Hepatic stellate cell (primary cell): ENCODE data around the gene TLX2.
"Not testable (repeated sequence)": the region's sequence is repeated elsewhere in the genome, so short reads cannot be mapped to it uniquely, and the experiment has no call there.

Experiments used
- DNase-seq: peaks from one replicate; pipeline ENCODE4 v3.0.0; 2011; ENCODE audit warnings: low spot score

The TLX2 gene

DNA sequence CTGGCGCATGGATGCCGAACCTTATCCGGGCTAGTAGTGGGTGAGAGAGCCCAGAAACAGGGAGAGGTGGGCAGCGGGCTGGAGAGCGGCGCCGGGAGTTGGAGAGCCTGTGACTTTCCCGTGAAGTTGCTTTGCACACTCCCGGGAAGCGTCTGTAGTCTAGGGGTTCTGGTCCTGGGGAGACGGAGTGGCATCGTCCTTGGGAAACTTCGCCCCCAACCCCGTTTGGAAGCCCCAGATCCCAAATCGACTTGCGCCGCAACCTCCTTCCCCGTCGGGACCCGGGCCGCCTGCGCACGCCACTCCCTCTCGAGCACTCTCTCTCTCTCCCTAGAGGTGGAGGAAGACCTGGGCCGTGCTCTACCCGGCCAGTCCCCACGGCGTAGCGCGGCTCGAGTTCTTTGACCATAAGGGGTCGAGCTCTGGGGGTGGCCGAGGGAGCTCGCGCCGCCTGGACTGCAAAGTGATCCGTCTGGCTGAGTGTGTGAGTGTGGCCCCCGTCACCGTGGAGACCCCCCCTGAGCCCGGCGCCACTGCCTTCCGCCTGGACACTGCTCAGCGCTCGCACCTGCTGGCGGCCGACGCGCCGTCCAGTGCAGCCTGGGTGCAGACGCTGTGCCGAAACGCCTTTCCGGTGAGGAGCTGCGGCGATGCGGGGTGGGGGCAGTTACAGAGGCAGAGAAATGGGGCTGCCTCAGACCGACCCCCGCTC is 40.7 kb downstream of the TLX2 start:
- DNase-seq = peak; percentile 64

DNA sequence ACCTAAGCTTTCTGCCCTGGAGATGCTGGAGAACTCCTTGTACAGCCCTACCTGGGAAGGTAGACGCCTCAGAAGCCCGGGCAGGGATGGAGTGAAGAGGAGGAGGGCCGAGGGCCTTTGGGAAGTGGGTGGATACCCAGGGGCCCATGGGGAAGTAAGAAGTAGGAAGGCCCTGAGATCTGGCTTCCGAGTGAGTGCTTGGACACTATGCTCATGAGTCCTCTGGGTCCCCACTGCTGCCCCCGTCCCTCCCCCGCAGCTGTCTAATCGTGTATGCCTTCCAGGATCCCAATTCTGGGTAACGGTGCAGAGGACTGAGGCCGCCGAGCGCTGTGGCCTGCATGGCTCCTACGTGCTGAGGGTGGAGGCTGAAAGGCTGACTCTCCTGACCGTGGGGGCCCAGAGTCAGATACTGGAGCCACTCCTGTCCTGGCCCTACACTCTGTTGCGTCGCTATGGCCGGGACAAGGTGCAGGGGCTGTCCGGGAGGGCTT is 41.4 kb downstream of the TLX2 start:
- DNase-seq = no peak

- DNase-seq = no peak
These were observed 41.9 kb downstream of the TLX2 start for GRCh38 chr2:74556159-74556558.

DNA sequence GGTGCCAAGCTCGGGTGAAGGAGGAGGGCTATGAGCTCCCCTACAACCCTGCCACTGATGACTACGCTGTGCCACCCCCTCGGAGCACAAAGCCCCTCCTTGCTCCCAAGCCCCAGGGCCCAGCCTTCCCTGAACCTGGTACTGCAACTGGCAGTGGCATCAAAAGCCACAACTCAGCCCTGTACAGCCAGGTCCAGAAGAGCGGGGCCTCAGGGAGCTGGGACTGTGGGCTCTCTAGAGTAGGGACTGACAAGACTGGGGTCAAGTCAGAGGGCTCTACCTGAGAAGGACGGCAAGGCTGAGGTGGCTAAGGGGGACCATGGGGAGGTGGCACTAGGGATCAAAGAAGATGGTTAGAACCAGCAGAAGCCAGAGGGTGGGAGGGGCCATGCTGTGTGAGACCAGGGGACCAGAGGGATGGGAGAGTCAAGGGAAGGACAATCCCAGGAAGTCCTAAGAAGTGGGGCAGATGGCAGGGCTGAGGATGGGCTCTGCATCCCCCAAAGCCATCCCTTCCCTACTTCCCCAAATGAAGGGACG is 42.7 kb downstream of the TLX2 start:
- no peak for DNase-seq

- DNase-seq = no peak
These were observed 44.3 kb downstream of the TLX2 start for GRCh38 chr2:74558284-74559230.

- DNase-seq = no peak
These were observed 45.7 kb downstream of the TLX2 start for GRCh38 chr2:74559912-74560311.

GRCh38 chr2:74560591-74560990 is 46.3 kb downstream of the TLX2 start:
- DNase-seq = no peak

DNA sequence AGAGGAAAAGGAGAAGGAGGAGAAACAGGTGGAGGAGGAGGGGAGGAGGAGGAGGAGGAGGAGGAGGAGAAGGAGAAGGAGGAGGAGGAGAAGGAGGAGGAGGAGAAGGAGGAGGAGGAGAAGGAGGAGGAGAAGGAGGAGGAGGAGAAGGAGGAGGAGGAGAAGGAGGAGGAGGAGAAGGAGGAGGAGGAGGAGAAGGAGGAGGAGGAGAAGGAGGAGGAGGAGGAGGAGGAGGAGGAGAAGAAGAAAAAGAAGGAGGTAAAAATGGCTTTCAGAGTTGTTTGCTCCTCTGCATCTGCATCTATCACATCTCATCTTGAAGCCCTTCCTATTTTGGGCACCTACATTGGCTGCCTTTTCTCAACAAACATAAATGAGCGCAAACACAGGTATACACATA is 46.8 kb downstream of the TLX2 start:
- DNase-seq = not testable (repeated sequence)

GRCh38 chr2:74562126-74562775 is 48.0 kb downstream of the TLX2 start:
- DNase-seq = no peak

GRCh38 chr2:74564222-74564621 is 50.0 kb downstream of the TLX2 start:
- DNase-seq = no peak

- DNase-seq = no peak
These were observed 52.0 kb downstream of the TLX2 start for GRCh38 chr2:74566076-74566753.

DNA sequence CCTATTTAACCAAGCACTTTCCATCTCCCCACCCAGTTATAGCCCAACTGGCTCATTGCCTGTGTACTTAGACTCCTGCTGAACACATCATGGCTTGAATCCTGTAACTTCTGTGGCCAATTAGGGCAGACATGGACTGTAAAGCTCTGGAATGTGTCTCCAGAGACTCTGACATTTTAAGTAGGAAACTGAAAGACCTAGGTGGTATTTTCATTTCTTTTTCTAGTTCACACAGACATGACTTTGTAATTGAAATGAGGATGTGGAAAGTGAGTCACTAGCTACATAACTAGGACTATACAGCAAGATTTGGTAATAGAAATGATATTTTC is 52.5 kb downstream of the TLX2 start:
- DNase-seq = peak; percentile 71
